ENCODE results near the gene NLGN4X. TPM values are rescaled to one million over a fixed set of nuclear protein-coding genes. Genes with fewer than 3 reads are reported as not detected.
"Not testable (repeated sequence)": the region's sequence is repeated elsewhere in the genome, so short reads cannot be mapped to it uniquely, and the experiment has no call there.

The NLGN4X gene
- polyA plus RNA-seq, 2 of the 4 experiments (the other 2 are of a cell fraction): 0.06 to 0.17 TPM

GRCh38 chrX:5915783-5916182, 312.9 kb downstream of the NLGN4X start:
- Histone ChIP-seq H3K4me3 (no peak overlapping the region), H3K9me3 (no peaks in the 10 kb centered on the region), H3K4me1 (no peaks in the 10 kb centered on the region), H3K4me2 (no peak overlapping the region), H3K27ac (no peak overlapping the region)
- DNase-seq (ENCODE audit: low read depth in 1 of 2, low spot score in 1 of 2) (no peak), ATAC-seq (no peak), FAIRE-seq (no peak)
- no peak for TF ChIP-seq CBX8 (IDR thresholded peaks at IDR 0.05)
- TF ChIP-seq RARB (CRISPR knock-in tag; IDR thresholded peaks at IDR 0.05): no peak
- TF ChIP-seq EHF (CRISPR knock-in tag; IDR thresholded peaks at IDR 0.05): no peak
- no peak for TF ChIP-seq CEBPB (IDR thresholded peaks at IDR 0.05)
- CTCF ChIA-PET: no interaction called here
- WGBS (ENCODE audit: missing lambda C conversion rate): 19% methylated on average over 1 of the region's 1 CpG
- POLR2A ChIA-PET: no interaction called here

- no peak overlapping the region for H3K4me2 ChIP-seq
- CTCF ChIA-PET: no interaction called here
- ATAC-seq (no peak), DNase-seq (ENCODE audit: low read depth in 1 of 2, low spot score in 1 of 2) (no peak), FAIRE-seq (no peak)
- no peak overlapping the region for H3K4me3 ChIP-seq
- H3K4me1 ChIP-seq: no peaks in the 10 kb centered on the region
- TF ChIP-seq NFE2L2 (conservative IDR thresholded peaks at IDR 0.05; ENCODE audit: low read length): no peak
- no peak for TF ChIP-seq RNF2 (IDR thresholded peaks at IDR 0.05; ENCODE audit: borderline replicate concordance, low read depth)
- no peak for TF ChIP-seq HOXA7 (CRISPR knock-in tag; IDR thresholded peaks at IDR 0.05)
- no peak for TF ChIP-seq HDAC2 (IDR thresholded peaks at IDR 0.05)
- TF ChIP-seq JUN (IDR thresholded peaks at IDR 0.05): no peak
- TF ChIP-seq HEYL (CRISPR knock-in tag; IDR thresholded peaks at IDR 0.05): no peak
- no peak for TF ChIP-seq NR3C1 (IDR thresholded peaks at IDR 0.05)
- TF ChIP-seq HOXB5 (CRISPR knock-in tag; IDR thresholded peaks at IDR 0.05): no peak
- TF ChIP-seq TFCP2L1 (CRISPR knock-in tag; IDR thresholded peaks at IDR 0.05): no peak
- no peak for TF ChIP-seq EP300 (IDR thresholded peaks at IDR 0.05)
- TF ChIP-seq CTCF (IDR thresholded peaks at IDR 0.05): no peak
- no peak for TF ChIP-seq REST (IDR thresholded peaks at IDR 0.05)
- TF ChIP-seq CBX2 (IDR thresholded peaks at IDR 0.05; ENCODE audit: borderline replicate concordance, low read depth): no peak
- no peak for TF ChIP-seq CBX8 (IDR thresholded peaks at IDR 0.05)
- no peak for TF ChIP-seq ESRRA (IDR thresholded peaks at IDR 0.05; ENCODE audit: borderline replicate concordance, low read length)
- no peak for TF ChIP-seq SMC3 (IDR thresholded peaks at IDR 0.05)
- TF ChIP-seq ZNF302 (CRISPR knock-in tag; IDR thresholded peaks at IDR 0.05): no peak
- no peak for TF ChIP-seq RAD21 (conservative IDR thresholded peaks at IDR 0.05 in 1 of 2, IDR thresholded peaks at IDR 0.05 in 1 of 2)
- no peak for TF ChIP-seq USF2 (IDR thresholded peaks at IDR 0.05)
- no peak for TF ChIP-seq GATA3 (IDR thresholded peaks at IDR 0.05; ENCODE audit: borderline replicate concordance)
- 7% methylated on average over 4 of the region's 6 CpGs for WGBS (ENCODE audit: missing lambda C conversion rate)
- H3K9me3 ChIP-seq: no peaks in the 10 kb centered on the region
- no peak overlapping the region for H3K27ac ChIP-seq
- POLR2A ChIA-PET: no interaction called here
Measured at GRCh38 chrX:5907207-5907606, 321.5 kb downstream of the NLGN4X start.

- H3K9me3 ChIP-seq; POLR2A ChIA-PET; H3K4me2 ChIP-seq; CTCF ChIA-PET; FAIRE-seq; DNase-seq (ENCODE audit: low read depth in 1 of 2, low spot score in 1 of 2); H3K4me3 ChIP-seq; H3K27ac ChIP-seq; H3K4me1 ChIP-seq; ATAC-seq: not testable (repeated sequence)
- WGBS (ENCODE audit: missing lambda C conversion rate): 36% methylated on average over 5 of the region's 18 CpGs
Measured at GRCh38 chrX:5903586-5904190, 325.0 kb downstream of the NLGN4X start.
